ENCODE measurements around the gene NLRP8. TPM values are rescaled to one million over a fixed set of nuclear protein-coding genes. Genes with fewer than 3 reads are reported as not detected.
"Not testable (repeated sequence)": the region's sequence is repeated elsewhere in the genome, so short reads cannot be mapped to it uniquely, and the experiment has no call there.

NLRP8 gene
- total RNA-seq, 1 donor: not detected

- Histone ChIP-seq H2AFZ (ENCODE audit: low read length) (no peak overlapping the region), H3K4me3 (ENCODE audit: insufficient read depth, low read length) (no peak overlapping the region), H3K79me2 (ENCODE audit: insufficient read depth, low read length) (no peaks in the 10 kb centered on the region), H3K4me2 (ENCODE audit: insufficient read depth, low read length) (no peak overlapping the region), H3K27ac (ENCODE audit: low read depth, low read length) (no peak overlapping the region), H3K27me3 (ENCODE audit: insufficient read depth, low read length) (no peaks in the 10 kb centered on the region), H3K9me3 (ENCODE audit: low read depth, low read length) (no peaks in the 10 kb centered on the region), H3K4me1 (ENCODE audit: insufficient read depth, low read length) (no peaks in the 10 kb centered on the region), H4K20me1 (ENCODE audit: insufficient read depth, low read length) (no peaks in the 10 kb centered on the region), H3K36me3 (ENCODE audit: insufficient read depth, low read length) (no peaks in the 10 kb centered on the region)
- no peak for TF ChIP-seq CTCF (IDR thresholded peaks at IDR 0.05; ENCODE audit: extremely low read depth, low read depth, low read length)
- no peak for DNase-seq (ENCODE audit: insufficient read length, low spot score, missing footprints)
These were observed 7.3 kb upstream of the NLRP8 start for GRCh38 chr19:55940306-55940705.

GRCh38 chr19:55950566-55950965 lies 2.9 kb downstream of the NLRP8 start:
- not testable (repeated sequence) for H3K27me3 ChIP-seq (ENCODE audit: insufficient read depth, low read length); H3K4me3 ChIP-seq (ENCODE audit: insufficient read depth, low read length); H3K79me2 ChIP-seq (ENCODE audit: insufficient read depth, low read length); DNase-seq (ENCODE audit: insufficient read length, low spot score, missing footprints); H4K20me1 ChIP-seq (ENCODE audit: insufficient read depth, low read length); H3K27ac ChIP-seq (ENCODE audit: low read depth, low read length); H3K9me3 ChIP-seq (ENCODE audit: low read depth, low read length); H3K4me1 ChIP-seq (ENCODE audit: insufficient read depth, low read length); H3K36me3 ChIP-seq (ENCODE audit: insufficient read depth, low read length); H3K4me2 ChIP-seq (ENCODE audit: insufficient read depth, low read length); H2AFZ ChIP-seq (ENCODE audit: low read length)

- no peak for DNase-seq (ENCODE audit: insufficient read length, low spot score, missing footprints)
- no peak for TF ChIP-seq CTCF (IDR thresholded peaks at IDR 0.05; ENCODE audit: extremely low read depth, low read depth, low read length)
- Histone ChIP-seq H3K27me3 (ENCODE audit: insufficient read depth, low read length) (no peaks in the 10 kb centered on the region), H3K4me3 (ENCODE audit: insufficient read depth, low read length) (no peak overlapping the region), H2AFZ (ENCODE audit: low read length) (no peak overlapping the region), H3K36me3 (ENCODE audit: insufficient read depth, low read length) (no peaks in the 10 kb centered on the region), H3K79me2 (ENCODE audit: insufficient read depth, low read length) (no peaks in the 10 kb centered on the region), H3K27ac (ENCODE audit: low read depth, low read length) (no peak overlapping the region), H3K4me1 (ENCODE audit: insufficient read depth, low read length) (no peaks in the 10 kb centered on the region), H4K20me1 (ENCODE audit: insufficient read depth, low read length) (no peaks in the 10 kb centered on the region), H3K9me3 (ENCODE audit: low read depth, low read length) (no peaks in the 10 kb centered on the region), H3K4me2 (ENCODE audit: insufficient read depth, low read length) (no peak overlapping the region)
These were observed 8.8 kb downstream of the NLRP8 start for GRCh38 chr19:55956431-55956830.

DNA sequence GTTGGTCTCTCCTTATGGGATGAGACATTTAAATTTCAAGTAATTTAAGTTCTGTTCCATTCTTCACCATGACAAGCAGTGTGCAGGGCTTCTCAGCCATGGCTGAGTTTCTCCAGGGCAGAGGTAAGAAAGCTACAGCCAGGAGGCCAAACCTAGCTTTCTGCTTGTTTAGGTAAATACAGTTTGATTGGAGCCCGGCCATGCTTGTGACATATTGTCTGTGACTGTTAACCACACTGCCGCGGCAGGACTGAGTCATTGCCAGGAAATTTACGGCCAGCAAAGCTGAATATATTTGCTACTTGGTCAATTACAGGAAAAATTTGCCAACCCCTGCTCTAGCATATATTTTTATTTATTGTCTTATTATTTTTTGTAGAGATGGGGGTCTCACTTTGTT lies 10.7 kb downstream of the NLRP8 start:
- no peak overlapping the region for H3K27ac ChIP-seq (ENCODE audit: low read depth, low read length)
- no peaks in the 10 kb centered on the region for H3K79me2 ChIP-seq (ENCODE audit: insufficient read depth, low read length)
- H3K27me3 ChIP-seq (ENCODE audit: insufficient read depth, low read length): no peaks in the 10 kb centered on the region
- no peak for TF ChIP-seq CTCF (IDR thresholded peaks at IDR 0.05; ENCODE audit: extremely low read depth, low read depth, low read length)
- no peaks in the 10 kb centered on the region for H3K36me3 ChIP-seq (ENCODE audit: insufficient read depth, low read length)
- no peak overlapping the region for H2AFZ ChIP-seq (ENCODE audit: low read length)
- no peak overlapping the region for H3K4me2 ChIP-seq (ENCODE audit: insufficient read depth, low read length)
- no peak overlapping the region for H3K4me3 ChIP-seq (ENCODE audit: insufficient read depth, low read length)
- no peaks in the 10 kb centered on the region for H3K9me3 ChIP-seq (ENCODE audit: low read depth, low read length)
- no peak for DNase-seq (ENCODE audit: insufficient read length, low spot score, missing footprints)
- no peaks in the 10 kb centered on the region for H3K4me1 ChIP-seq (ENCODE audit: insufficient read depth, low read length)
- no peaks in the 10 kb centered on the region for H4K20me1 ChIP-seq (ENCODE audit: insufficient read depth, low read length)
